ENCODE data around the gene CETP. TPM values are rescaled to one million over a fixed set of nuclear protein-coding genes. Genes with fewer than 3 reads are reported as not detected.

The CETP gene
- total and polyA plus RNA-seq, 2 of the 13 experiments (the other 11 are each of a cell fraction or from before 2014, with no cell fraction given): 0.31 to 9.8 TPM

- H3K27ac ChIP-seq (ENCODE audit: extremely low read length, insufficient read depth, low read length): no peak overlapping the region
- FAIRE-seq (no peak), ATAC-seq (no peak), DNase-seq (ENCODE audit: low spot score) (no peak)
- TF ChIP-seq MXD1 (CRISPR knock-in tag; IDR thresholded peaks at IDR 0.05): no peak
- no peak for TF ChIP-seq ZNF597 (CRISPR knock-in tag; IDR thresholded peaks at IDR 0.05)
- TF ChIP-seq BATF2 (CRISPR knock-in tag; IDR thresholded peaks at IDR 0.05): no peak
- TF ChIP-seq ZBTB34 (CRISPR knock-in tag; IDR thresholded peaks at IDR 0.05): no peak
- no peak for TF ChIP-seq KLF11 (CRISPR knock-in tag; IDR thresholded peaks at IDR 0.05)
- no peak for TF ChIP-seq ELK4 (CRISPR knock-in tag; IDR thresholded peaks at IDR 0.05; ENCODE audit: borderline replicate concordance)
- no peak for TF ChIP-seq MTF2 (CRISPR knock-in tag; IDR thresholded peaks at IDR 0.05; ENCODE audit: borderline replicate concordance)
- no peak for TF ChIP-seq ATF7-NPFF (CRISPR knock-in tag; IDR thresholded peaks at IDR 0.05; ENCODE audit: low read depth)
- TF ChIP-seq ZNF564 (CRISPR knock-in tag; IDR thresholded peaks at IDR 0.05): no peak
- no peak for TF ChIP-seq NR0B2 (CRISPR knock-in tag; IDR thresholded peaks at IDR 0.05)
- no peak for TF ChIP-seq KAT7 (CRISPR knock-in tag; IDR thresholded peaks at IDR 0.05; ENCODE audit: borderline replicate concordance)
- no peak for TF ChIP-seq IRF2 (CRISPR knock-in tag; IDR thresholded peaks at IDR 0.05)
- 55% methylated on average over 5 of the region's 5 CpGs for WGBS (ENCODE audit: low lambda C conversion rate)
- H3K36me3 ChIP-seq (replicated peaks in 1 of 2; ENCODE audit: control insufficient read depth in 1 of 2, insufficient read depth in 2 of 2, low read length in 2 of 2): no peaks in the 10 kb centered on the region
- POLR2A ChIA-PET: interaction anchor here (0.8 kb wide), 1 partner anchor 18 kb away, joined by 3 read pairs; the partner anchor contains the start of gene NLRC5
- H2AFZ ChIP-seq (ENCODE audit: low read length): no peak overlapping the region
- no peaks in the 10 kb centered on the region for H3K79me2 ChIP-seq (ENCODE audit: insufficient read depth, low read length)
- in situ Hi-C loops (cut with HindIII; ENCODE audit: extremely low pct_ligation_motif_present, low pct_unique_long_range_greater_than_20kb) (no loop called here), intact Hi-C loops (cut with micrococcal nuclease; ENCODE audit: unreplicated experiment) (no loop called here)
- no peaks in the 10 kb centered on the region for H4K20me1 ChIP-seq (ENCODE audit: insufficient read depth, low read length)
- no peak overlapping the region for H3K4me3 ChIP-seq (replicated peaks in 1 of 3; ENCODE audit: insufficient read depth in 1 of 3, low read depth in 2 of 3, low read length in 3 of 3)
- H3K4me2 ChIP-seq (ENCODE audit: low read depth, low read length): no peak overlapping the region
- CTCF ChIA-PET (ENCODE audit: low intra/inter-chr PET ratio, low total read pairs): no interaction called here
- H3K27me3 ChIP-seq (ENCODE audit: control insufficient read depth in 1 of 2, insufficient read depth in 2 of 2, low read length in 2 of 2): no peaks in the 10 kb centered on the region
- no peak overlapping the region for H3K9ac ChIP-seq (ENCODE audit: insufficient read depth, low read depth, low read length)
- H3K9me3 ChIP-seq (ENCODE audit: low read length): no peaks in the 10 kb centered on the region
- H3K4me1 ChIP-seq (ENCODE audit: insufficient read depth, low read length): peaks cover 35% of the 10 kb centered on the region
- BruUV-seq (replicated peaks): no TSS peak
Observed at GRCh38 chr16:57007050-57007449, 45.3 kb downstream of the CETP start.
